ENCODE results near the gene TRIM42.
A peak's percentile ranks its signal among the peaks of the same experiment; 100 is the strongest.

Gene TRIM42

GRCh38 chr3:140677764-140678163 lies at the start of gene TRIM42:
TRIM42 (plus strand) TSS chr3:140678064; CDS start chr3:140678230, 166 bp downstream.
- FAIRE-seq (no peak), DNase-seq (ENCODE audit: insufficient read length, low spot score) (no peak)

- FAIRE-seq (no peak), DNase-seq (ENCODE audit: insufficient read length, low spot score) (no peak)
Observed at GRCh38 chr3:140628606-140629005, 49.3 kb upstream of the TRIM42 start.

GRCh38 chr3:140629357-140630137 lies 48.3 kb upstream of the TRIM42 start:
- peak; percentile 42 for DNase-seq (ENCODE audit: insufficient read length, low spot score)
- FAIRE-seq = peak; percentile 49

GRCh38 chr3:140630366-140630765 lies 47.5 kb upstream of the TRIM42 start:
- FAIRE-seq (no peak), DNase-seq (ENCODE audit: insufficient read length, low spot score) (no peak)

GRCh38 chr3:140630866-140631265 lies 47.0 kb upstream of the TRIM42 start:
- FAIRE-seq (no peak), DNase-seq (ENCODE audit: insufficient read length, low spot score) (no peak)

GRCh38 chr3:140635276-140635675 lies 42.6 kb upstream of the TRIM42 start:
- DNase-seq (ENCODE audit: insufficient read length, low spot score) = no peak

GRCh38 chr3:140636406-140637138 lies 41.3 kb upstream of the TRIM42 start:
- no peak for FAIRE-seq
- no peak for DNase-seq (ENCODE audit: insufficient read length, low spot score)

More at GRCh38 chr3:140635276-140635675, 42.6 kb upstream of the TRIM42 start:
- FAIRE-seq = no peak

- FAIRE-seq = no peak
- no peak for DNase-seq (ENCODE audit: insufficient read length, low spot score)
Observed at GRCh38 chr3:140651287-140651686, 26.6 kb upstream of the TRIM42 start.

GRCh38 chr3:140655678-140656077 lies 22.2 kb upstream of the TRIM42 start:
- FAIRE-seq (no peak), DNase-seq (ENCODE audit: insufficient read length, low spot score) (no peak)

GRCh38 chr3:140664111-140664510 lies 13.8 kb upstream of the TRIM42 start:
- DNase-seq (ENCODE audit: insufficient read length, low spot score) (no peak), FAIRE-seq (no peak)

GRCh38 chr3:140682586-140682985 lies 4.7 kb downstream of the TRIM42 start:
- DNase-seq (ENCODE audit: insufficient read length, low spot score) = no peak
- FAIRE-seq = no peak

GRCh38 chr3:140686128-140686527 lies 8.3 kb downstream of the TRIM42 start:
- no peak for DNase-seq (ENCODE audit: insufficient read length, low spot score)
- no peak for FAIRE-seq

- DNase-seq (ENCODE audit: insufficient read length, low spot score) (no peak), FAIRE-seq (no peak)
Observed at GRCh38 chr3:140686948-140687347, 9.1 kb downstream of the TRIM42 start.

- DNase-seq (ENCODE audit: insufficient read length, low spot score) (no peak), FAIRE-seq (no peak)
Observed at GRCh38 chr3:140695361-140696061, 17.6 kb downstream of the TRIM42 start.

GRCh38 chr3:140699516-140700231 lies 21.8 kb downstream of the TRIM42 start:
- DNase-seq (ENCODE audit: insufficient read length, low spot score) (no peak), FAIRE-seq (no peak)

- DNase-seq (ENCODE audit: insufficient read length, low spot score) = no peak
- FAIRE-seq = no peak
Observed at GRCh38 chr3:140702281-140702680, 24.4 kb downstream of the TRIM42 start.

GRCh38 chr3:140703496-140703895 lies 25.6 kb downstream of the TRIM42 start:
- no peak for FAIRE-seq
- DNase-seq (ENCODE audit: insufficient read length, low spot score) = no peak

GRCh38 chr3:140704733-140705132 lies 26.9 kb downstream of the TRIM42 start:
- no peak for FAIRE-seq
- no peak for DNase-seq (ENCODE audit: insufficient read length, low spot score)

- no peak for FAIRE-seq
- DNase-seq (ENCODE audit: insufficient read length, low spot score) = no peak
Observed at GRCh38 chr3:140705954-140706353, 28.1 kb downstream of the TRIM42 start.

GRCh38 chr3:140706360-140706759 lies 28.5 kb downstream of the TRIM42 start:
- FAIRE-seq = no peak
- no peak for DNase-seq (ENCODE audit: insufficient read length, low spot score)

- no peak for DNase-seq (ENCODE audit: insufficient read length, low spot score)
- no peak for FAIRE-seq
Observed at GRCh38 chr3:140708815-140709214, 31.0 kb downstream of the TRIM42 start.
